Stimulated activated CD4-positive, alpha-beta T cell treated with anti-CD3 and anti-CD28 coated beads, Interleukin-4, amount 100 ng/mL, for 1 hour (primary cell): ENCODE results near the gene PRKD2.
"Not testable (repeated sequence)": the region's sequence is repeated elsewhere in the genome, so short reads cannot be mapped to it uniquely, and the experiment has no call there.

ENCODE experiments used
- DNase-seq: peaks from one replicate; pipeline ENCODE4 v3.0.0-alpha.2; 2020

PRKD2 gene

GRCh38 chr19:46723471-46723870 is 6.6 kb upstream of the PRKD2 start:
- DNase-seq: no peak

GRCh38 chr19:46723023-46723461 is 6.1 kb upstream of the PRKD2 start:
- no peak for DNase-seq

- no peak for DNase-seq
Observed at GRCh38 chr19:46722421-46723022, 5.6 kb upstream of the PRKD2 start.

GRCh38 chr19:46722004-46722380 is 5.1 kb upstream of the PRKD2 start:
- DNase-seq: no peak

DNA sequence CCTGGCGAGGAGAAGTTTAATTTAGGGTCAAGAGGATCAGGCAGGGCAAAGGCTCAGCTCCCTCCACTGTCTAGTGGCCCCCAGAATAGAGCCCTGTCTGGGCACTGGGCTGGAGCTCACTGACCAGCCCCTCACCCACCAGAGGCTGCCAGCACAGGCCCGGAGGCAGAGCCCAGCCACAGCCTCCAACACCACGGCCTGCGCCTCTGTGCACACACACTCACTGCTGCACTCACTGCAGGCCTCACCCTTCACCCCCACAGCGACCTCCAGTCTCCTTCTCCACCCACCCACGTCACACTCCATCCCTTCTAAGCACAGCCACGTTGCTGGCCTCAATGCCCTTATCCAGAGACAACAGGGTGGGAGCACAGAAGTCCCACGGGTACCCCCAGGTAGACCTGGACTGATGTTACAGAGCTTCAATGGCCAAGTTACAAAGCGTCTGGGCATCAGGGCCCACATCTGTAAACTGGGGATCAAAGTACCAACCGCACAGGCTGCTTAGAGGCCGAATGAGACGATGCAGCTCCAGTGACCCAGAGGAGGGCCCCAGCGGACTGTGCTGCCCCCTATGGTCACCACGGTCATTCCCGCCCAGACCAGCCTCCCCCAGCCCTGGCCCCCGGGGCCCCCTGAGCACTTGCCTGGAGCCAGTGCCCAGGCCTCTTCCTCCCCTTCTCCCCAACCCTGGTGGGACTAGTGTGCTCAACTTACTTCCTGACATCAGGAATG is 4.5 kb upstream of the PRKD2 start:
- DNase-seq: no peak

DNA sequence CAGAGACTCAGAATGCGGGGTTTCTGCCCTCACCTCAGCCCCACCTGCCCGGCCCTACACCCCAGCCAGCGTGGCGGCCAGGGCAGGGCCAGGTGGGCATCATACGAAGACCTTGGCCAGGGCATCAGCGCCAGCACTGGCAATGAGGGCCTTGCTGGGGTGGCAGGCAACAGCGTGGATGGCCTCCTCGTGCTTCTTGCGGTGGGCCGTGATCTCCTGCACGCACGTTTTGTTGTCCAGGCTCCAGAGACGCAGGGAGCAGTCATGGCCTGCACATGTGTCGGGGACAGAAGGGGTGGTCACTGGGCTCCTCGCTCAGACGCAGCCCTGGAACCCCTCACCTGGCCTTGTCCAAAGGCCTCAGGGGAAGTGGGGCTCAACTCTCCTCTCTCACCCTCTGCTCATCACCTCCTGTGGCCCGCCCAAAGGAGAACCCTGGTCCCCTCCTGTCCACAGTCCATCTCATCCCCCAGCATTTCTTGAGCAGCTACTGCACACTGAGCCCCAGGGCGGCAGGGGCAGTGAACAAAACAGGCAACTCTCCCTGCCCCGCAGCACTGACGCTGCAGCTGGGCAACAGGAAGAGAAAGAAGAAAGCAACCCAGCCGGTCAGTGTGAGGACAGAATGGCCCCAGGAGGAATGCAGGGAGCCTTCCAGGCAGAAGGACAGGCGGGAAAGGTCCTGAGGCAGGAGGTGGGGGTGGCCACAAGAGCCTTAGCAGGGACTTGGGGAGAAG is 3.8 kb upstream of the PRKD2 start:
- DNase-seq: no peak

DNA sequence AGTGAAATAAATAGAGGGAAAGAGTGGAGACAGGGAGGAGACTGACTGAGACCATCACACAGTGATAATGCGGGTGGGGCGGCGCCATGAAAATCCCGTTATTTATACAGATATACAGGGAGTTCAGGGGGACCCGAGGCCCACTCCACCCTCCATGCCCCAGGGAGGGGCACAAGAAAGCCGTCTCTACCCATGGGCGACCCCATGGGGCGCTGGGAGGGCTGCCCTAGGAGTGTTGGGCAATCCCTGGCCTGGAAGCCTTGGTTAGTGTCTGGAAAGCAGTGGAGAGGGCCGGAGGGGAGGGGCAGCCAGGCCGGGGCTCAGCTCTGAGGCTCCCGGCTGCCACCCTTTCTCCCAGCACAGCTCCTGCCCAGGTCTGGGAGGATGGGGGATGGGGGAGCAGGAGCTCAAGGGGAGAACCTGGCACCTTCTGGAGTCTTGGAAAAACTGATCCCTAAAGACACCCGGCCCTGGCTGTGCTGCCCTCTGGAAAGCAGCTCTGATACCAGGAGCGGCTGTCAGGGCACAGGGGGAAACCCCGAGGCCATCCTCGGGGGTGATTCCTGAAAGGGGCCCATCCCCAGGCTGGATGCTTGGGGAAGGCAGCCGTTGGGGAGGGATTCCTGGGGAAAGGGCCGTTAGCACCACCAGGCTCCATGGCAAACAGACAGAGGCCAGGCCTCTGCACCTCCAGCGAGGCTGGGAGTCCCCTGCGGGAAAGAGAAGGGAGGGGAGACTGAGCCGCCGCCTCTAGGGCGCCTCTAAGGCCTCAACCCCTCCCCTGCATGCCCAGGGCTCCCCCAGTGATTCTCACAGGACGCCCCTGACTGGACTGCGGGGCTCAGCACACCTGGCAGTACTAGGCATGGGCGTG is 3.0 kb upstream of the PRKD2 start:
- DNase-seq: no peak

DNA sequence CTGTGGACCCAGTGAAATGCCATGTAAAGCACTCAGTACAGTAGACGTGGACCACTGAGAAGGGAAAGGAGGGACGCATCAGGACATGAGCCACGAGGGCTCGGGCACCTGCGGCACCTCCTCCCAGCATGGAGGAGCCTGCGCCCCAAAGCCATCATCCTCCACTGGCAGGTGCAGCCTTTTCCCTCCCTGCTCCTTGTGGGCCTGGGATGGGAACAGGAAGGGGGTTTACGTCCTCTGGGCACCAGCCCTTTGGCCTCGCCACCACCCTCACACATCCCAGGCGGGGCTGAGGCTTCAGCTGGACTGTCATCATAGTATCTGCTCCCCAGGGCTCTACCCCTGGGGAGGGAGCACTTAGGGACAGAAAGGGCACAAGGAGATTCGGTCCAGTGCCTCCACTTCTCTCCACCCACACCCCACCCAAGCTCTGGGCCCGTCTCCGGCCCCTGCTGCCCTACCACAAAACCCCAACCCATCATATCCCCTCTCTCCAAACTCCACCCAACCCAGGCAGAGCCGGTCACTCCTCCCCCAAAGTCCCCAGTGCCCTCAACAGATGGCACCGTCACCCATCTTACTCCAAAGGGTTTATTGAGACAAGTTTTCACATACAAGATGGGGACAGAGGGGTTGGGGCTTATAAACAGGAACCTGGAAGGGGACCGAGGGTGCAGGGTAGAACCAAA is 2.2 kb upstream of the PRKD2 start:
- DNase-seq: no peak

DNA sequence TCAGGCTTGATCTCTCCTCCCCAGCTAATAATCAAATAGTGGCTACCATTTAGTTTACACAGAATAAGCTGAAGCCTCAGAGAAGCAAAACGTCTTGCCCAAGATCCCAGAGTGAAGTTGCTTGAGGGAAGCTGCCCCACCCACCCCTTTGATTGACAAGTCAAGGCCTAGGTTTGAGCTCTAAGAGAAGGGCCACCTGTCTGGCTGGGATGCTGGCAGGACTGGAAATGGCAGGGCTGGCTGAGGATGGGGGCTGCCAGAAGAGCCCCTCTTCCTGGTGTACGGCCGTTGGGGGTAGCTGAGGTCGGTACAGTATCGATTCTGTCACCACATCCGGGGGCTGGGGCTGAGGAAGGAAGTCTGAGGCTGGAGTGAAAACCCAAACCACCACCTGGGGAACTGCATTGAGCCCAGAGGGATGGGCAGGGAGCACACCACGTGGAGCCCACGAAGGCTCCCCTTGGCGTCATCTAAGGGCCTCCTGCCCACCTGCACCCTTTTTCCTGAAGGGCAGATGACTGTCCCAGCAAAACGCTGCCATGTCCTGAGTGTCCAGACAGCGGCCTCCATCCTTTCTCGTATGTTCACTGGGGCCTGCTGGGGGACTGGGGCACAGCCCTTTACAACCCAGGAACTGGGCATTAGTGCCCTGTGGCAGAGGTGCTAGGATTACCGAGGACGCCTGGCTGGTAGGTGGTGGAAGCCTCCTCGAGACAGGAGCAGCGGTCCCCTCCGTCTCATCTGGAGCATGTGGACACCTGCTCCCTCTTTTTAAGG is 1.4 kb upstream of the PRKD2 start:
- peak; percentile 36 for DNase-seq

- no peak for DNase-seq
Observed at GRCh38 chr19:46717716-46718143, 816 bp upstream of the PRKD2 start.

DNA sequence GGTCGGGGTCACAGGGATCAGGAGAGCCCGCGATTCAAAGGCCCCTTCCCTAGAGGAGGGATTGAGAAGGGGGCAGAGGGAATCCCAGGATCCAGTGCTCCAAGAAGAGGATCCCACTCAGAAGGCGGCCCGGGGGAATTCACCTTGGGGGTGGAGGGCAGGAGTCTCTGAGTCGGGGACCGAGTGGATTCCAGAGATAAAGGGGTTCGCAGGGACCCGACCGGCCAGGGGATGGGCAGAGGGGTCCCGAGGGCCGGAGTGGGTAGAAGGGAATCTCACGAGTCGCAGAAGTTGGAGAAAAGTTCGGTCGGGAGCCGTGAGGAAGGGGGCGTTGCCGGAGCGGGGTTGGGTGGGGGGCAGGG is 261 bp downstream of the PRKD2 start:
- no peak for DNase-seq

DNA sequence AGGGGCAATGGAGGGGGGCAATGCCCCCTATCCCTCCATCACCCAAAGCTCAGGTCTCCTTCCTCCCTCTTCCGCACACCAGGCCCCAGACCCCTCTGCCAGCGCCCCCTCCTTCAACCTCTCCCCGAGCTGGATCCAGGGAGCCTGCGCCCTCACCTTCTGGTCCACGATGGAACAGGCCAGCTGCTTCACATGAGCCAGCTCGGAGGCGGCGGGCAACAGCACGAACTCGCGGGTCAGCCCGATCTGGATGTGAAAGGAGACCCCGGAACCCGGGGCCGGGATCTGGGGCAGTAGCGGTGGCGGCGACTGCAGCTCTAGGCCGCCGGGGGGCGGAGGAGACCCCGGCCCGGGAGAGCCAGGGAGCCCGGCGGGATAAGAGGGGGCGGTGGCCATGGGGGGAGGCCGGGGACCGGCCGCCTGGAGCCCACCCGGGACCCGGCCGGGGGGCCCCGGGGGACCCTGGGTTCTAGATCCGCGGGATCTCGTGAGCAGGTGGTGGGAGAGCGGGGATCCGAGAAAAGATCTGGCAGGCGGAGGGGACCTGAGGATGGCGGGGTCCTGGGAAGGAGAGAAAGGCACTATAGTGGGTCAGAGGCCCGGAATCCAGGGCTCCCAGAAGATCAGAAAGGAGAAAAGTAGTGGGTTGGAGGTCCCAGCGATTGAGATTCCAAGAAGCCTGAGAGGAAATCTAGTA is 791 bp downstream of the PRKD2 start:
- peak; percentile 19 for DNase-seq

DNA sequence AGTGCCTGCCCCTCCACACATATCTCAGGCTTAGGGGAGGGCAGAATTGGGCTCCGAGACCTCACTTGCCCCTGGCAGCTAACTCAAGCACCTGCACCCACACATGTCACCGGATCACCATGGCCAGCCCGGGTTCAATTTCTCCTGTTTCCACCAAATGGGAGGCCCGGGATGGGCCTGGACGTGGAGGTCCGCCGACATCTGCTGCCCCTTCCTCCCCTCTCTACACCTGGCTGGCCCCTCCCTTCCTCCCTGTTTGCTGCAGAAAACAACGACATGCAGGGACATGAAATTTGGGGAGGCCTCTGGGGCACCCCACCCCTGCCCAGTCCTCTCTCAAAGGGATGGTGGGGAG is 1.3 kb downstream of the PRKD2 start:
- no peak for DNase-seq

- DNase-seq: peak; percentile 56
Observed at GRCh38 chr19:46714444-46715106, 2.3 kb downstream of the PRKD2 start.

DNA sequence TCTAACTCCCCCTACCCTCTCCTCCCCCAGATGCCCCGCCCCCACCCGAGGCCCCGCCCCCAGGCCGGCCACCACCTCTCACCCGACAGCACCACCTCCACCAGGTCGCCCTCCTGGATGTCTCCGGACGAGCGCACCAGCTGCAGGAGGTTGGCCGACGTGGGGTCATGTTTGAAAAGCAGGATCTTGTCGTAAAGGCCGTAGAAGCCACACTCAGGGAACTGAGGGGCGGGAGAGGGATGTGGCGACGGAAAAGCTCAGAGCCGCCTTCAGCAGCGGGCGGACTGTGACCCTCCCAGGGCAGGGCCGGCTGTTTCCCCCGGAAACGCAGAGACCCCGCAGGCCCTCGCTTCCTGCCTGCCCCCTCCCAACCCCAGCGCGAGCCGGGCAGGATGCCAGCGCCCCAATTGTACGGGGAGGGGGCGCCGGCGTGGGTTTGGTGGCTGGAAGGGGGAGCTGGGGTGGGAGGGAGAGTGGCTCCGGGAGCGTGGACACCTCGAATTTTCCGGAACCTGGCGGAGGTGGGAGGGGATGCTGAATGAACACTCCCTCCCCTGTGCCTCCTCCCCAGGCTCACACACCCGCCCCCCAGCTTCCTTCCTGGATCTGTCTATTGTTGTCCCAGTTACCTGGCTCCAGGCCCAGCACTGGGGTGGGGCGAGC is 3.0 kb downstream of the PRKD2 start:
- peak; percentile 65 for DNase-seq

DNA sequence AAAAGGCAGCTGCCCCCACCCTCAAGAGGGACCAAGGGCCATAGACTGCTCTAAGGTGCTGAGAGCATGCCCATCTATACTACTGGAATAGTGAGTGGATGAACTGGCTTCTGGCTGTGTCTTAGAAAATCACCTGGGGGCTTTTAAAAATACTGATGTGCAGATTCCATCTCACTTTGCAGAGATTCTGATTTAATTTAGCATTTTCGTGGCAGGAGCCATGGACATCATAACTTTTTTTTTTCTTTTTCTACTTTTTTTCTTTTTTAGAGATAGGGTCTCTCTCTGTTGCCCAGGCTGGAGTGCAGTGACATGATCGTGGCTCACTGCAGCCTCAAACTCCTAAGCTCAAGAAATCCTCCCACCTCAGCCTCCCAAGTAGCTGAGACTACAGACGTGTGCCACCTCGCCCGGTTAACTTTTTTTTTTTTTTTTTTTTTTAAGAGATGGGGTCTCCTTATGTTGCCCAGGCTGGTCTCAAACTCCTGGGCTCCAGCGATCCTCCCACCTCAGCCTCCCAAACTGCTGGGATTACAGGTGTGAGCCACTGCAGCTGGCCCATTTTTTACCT is 4.1 kb downstream of the PRKD2 start:
- DNase-seq: not testable (repeated sequence)

GRCh38 chr19:46710687-46711086 is 6.2 kb downstream of the PRKD2 start:
- DNase-seq: no peak

DNA sequence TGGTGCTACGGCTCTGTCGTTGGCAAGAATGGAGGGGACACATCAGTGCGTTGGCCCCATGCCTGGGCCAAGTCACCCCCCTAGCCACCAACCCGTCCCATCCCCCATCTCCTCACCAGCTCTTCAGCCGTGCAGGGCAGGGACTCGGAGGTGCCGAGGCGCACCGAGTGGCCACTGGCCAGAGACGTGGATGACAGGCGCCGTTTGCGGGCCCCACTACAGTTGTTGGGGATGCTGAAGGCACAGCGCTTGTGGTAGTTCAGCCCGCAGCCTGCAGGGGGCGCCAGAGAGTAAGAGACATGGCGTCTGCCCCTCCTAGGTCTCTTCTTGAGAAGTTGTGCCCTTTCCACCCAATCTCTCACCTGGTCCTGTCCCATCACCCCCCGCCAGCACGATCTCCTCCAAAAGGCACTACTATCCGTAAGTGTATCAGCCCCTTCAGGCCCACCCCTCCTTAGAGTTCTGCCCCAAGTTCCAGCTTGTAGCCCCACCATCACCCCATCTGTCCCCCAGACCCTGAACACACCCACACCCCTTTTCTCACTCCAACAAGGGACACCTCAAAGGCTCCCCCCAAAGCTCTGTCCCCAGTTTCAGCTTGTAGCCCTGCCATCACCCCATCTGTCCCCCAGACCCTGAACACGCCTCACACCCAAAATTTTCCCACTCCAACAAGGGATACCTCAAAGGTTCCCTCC is 12.4 kb downstream of the PRKD2 start:
- DNase-seq: peak; percentile 92

- DNase-seq: no peak
Observed at GRCh38 chr19:46700704-46701103, 16.2 kb downstream of the PRKD2 start.
